ENCODE data around the gene DUSP6.

GRCh38 chr12:89349814-89350213, 2.5 kb downstream of the DUSP6 start:
- TF ChIP-seq CTCF (IDR thresholded peaks at IDR 0.05 in 2 of 3, conservative IDR thresholded peaks at IDR 0.05 in 1 of 3; ENCODE audit: insufficient read depth in 2 of 3, low read depth in 1 of 3, low read length in 3 of 3) (no peak), SIN3A (IDR thresholded peaks at IDR 0.05; ENCODE audit: borderline replicate concordance in 2 of 2, control insufficient read depth in 1 of 2, low read depth in 2 of 2, low read length in 2 of 2) (no peak), EZH2 (IDR thresholded peaks at IDR 0.05; ENCODE audit: borderline replicate concordance, low read depth, low read length) (no peak), MAFF (IDR thresholded peaks at IDR 0.05; ENCODE audit: low read length) (no peak)

Measured in K562 (cell line).